HL-60 (cell line): ENCODE measurements around the gene UVSSA.

ENCODE experiments used
- DNase-seq, 2 experiments: peaks; one replicate each; pipeline ENCODE4 v3.0.0-alpha.2; 2010 to 2020; ENCODE audit warnings: low read depth in 1 of 2, low spot score in 1 of 2
- H3K27ac ChIP-seq: fragments of 250-450 bp; sonication (Bioruptor Pico); replicated peaks from 2 replicates; pipeline ENCODE4 v1.5.1; 2020; ENCODE audit warnings: mild to moderate bottlenecking, moderate library complexity
- H3K27me3 ChIP-seq: fragments of 250-450 bp; sonication (Bioruptor Pico); 2 replicates; pipeline ENCODE4 v1.5.1; 2021; ENCODE audit warnings: mild to moderate bottlenecking, moderate library complexity; ENCODE audit not compliant: insufficient read depth, poor library complexity, severe bottlenecking
- H3K4me3 ChIP-seq: replicated peaks from 2 replicates; pipeline ENCODE4 v1.5.1; 2011; ENCODE audit warnings: mild to moderate bottlenecking, control low read depth, low read length; ENCODE audit not compliant: insufficient read depth
- CTCF ChIP-seq: IDR thresholded peaks from one replicate; pipeline ENCODE4 v1.5.1; 2011; ENCODE audit warnings: low read length, control low read depth, inconsistent platforms; ENCODE audit not compliant: insufficient read depth
- GABPA ChIP-seq: IDR thresholded peaks from 2 replicates; pipeline ENCODE4 v1.6.1; 2012; ENCODE audit warnings: low read depth
- POLR2AphosphoS5 ChIP-seq: IDR thresholded peaks from 2 replicates; pipeline ENCODE4 v1.6.1; 2012; ENCODE audit warnings: low read depth
- REST ChIP-seq: IDR thresholded peaks from 2 replicates; pipeline ENCODE4 v1.6.1; 2012; ENCODE audit warnings: low read depth; ENCODE audit not compliant: insufficient replicate concordance
- SPI1 ChIP-seq: IDR thresholded peaks from 2 replicates; pipeline ENCODE4 v1.6.1; 2012; ENCODE audit warnings: low read depth, mild to moderate bottlenecking, borderline replicate concordance

UVSSA gene

GRCh38 chr4:1312821-1313640 is 34.0 kb upstream of the UVSSA start:
- H3K27ac ChIP-seq, result no peak overlapping the region
- no peaks in the 10 kb centered on the region for H3K27me3 ChIP-seq
- no peak for DNase-seq
- TF ChIP-seq GABPA (no peak), SPI1 (no peak), REST (no peak), CTCF (no peak), POLR2AphosphoS5 (no peak)
- H3K4me3 ChIP-seq, result no peak overlapping the region

- Histone ChIP-seq H3K4me3 (no peak overlapping the region), H3K27me3 (no peaks in the 10 kb centered on the region), H3K27ac (no peak overlapping the region)
- DNase-seq, result no peak
- TF ChIP-seq GABPA (no peak), SPI1 (no peak), CTCF (no peak), POLR2AphosphoS5 (no peak), REST (no peak)
These were observed 31.7 kb upstream of the UVSSA start for GRCh38 chr4:1315306-1315705.

- Histone ChIP-seq H3K27me3 (no peaks in the 10 kb centered on the region), H3K4me3 (no peak overlapping the region), H3K27ac (no peak overlapping the region)
- no peak for DNase-seq
- TF ChIP-seq SPI1 (no peak), POLR2AphosphoS5 (no peak), CTCF (no peak), GABPA (no peak), REST (no peak)
These were observed 31.0 kb upstream of the UVSSA start for GRCh38 chr4:1315836-1316536.
